Stimulated activated CD8-positive, alpha-beta memory T cell treated with anti-CD3 and anti-CD28 coated beads, Interleukin-7, amount 100 ng/mL, for 1 hour (primary cell): ENCODE results near the gene ZNF385B.

Source experiments
- DNase-seq, 2 donors: peaks; one replicate each; pipeline ENCODE4 v3.0.0-alpha.2; 2020; ENCODE audit warnings: low read depth in 2 of 2

The ZNF385B gene

DNA sequence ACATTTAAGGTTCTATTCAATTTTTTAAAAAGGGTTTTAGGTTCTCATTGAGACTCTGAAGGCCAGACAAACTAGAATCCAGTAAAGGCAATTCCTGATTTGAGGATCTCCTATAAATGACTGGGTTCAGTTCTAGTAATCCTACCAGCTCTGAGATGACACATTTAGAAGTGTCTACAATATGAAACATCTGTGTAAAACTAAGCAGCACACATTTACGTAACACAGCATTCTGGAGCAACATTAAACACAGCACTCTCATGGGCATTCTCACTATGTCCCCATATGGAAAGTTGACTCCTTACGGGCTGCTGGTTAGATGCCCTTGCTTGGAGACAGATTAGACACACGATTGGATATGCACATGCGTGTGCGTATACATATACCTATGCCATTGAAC lies 114.4 kb downstream of the ZNF385B start:
- no peak for DNase-seq

DNA sequence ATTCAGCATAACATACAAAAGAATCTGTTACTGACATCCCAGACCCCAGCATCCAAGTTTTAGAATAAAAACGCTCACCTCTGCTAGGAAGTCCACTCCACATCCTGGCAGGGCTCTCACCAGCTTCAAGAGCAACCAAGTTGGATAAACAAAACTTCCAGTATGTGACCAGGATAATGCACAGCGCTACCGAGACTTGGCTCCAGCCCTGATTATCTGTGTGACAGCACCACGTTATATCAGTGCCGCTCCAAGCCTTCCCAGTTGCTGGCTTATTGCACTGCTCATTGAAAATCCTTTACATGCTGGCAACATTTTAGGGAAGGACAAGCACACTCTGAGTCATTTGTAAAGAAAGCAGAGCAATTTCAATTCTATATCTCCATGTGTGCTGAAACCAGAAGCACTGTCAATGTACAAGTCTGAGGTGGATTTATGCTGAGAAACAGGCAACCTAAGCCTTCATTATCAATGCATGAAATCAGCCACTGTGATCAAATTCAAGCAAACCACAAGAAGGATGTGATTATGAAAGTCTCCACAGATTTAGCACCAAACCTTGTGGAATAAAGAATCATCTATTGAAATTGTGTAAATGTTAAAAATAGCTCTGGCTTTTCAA lies 115.7 kb downstream of the ZNF385B start:
- no peak for DNase-seq

DNA sequence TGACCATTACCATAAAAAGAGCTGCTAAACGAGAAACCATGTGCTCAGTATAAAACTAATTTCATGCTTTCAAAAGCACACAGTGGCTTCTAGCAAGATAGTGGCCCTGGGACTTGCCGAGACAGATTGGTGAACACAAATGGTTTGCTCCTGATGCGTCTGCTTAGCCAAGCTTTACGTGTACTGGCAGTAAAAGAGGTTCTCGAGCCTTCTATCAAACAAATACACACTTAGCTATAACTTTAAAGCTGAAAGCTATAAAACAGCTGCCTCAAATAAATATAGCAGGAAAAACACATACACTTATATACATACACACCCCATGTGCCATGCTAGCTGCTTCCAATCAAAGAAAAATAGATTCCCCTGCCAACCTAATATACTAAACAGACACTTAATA lies 117.0 kb downstream of the ZNF385B start:
- DNase-seq = no peak

DNA sequence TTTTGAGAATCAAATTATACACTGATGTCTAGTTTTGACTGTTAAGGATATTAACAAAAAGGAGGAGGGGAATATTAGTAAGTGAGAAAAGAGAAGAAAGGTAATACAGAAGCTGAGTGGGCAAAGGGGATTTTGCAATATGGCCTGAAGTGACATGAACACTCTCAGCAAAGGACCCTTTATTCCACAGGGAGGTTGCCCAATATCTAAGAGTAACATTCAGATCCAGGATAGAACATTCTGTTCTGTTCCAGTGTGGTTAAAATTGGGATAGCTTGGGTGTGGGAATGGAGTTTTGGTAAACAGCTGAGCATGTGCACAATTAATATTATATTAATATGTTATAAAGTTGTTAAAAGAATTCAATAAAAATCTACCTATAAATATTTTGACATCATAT lies 120.1 kb downstream of the ZNF385B start:
- DNase-seq = no peak

DNA sequence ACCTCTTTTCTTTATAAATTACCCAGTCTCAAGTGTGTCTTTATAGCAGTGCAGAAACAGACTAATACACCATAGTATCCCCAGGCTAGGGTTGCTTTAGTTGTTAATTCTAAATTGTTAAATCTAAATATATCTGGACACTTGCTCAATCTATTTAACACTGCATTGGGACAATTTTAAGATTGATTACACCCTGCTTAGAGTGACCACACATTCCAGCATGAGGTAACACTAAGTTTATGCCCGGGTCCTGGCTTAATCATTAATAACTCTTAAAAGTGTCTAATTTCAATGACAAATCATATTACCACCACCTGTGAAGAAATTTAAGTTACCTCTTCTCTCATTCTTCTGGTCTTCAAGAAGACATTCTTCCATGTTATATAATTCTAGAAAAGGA lies 131.4 kb downstream of the ZNF385B start:
- DNase-seq = no peak

DNA sequence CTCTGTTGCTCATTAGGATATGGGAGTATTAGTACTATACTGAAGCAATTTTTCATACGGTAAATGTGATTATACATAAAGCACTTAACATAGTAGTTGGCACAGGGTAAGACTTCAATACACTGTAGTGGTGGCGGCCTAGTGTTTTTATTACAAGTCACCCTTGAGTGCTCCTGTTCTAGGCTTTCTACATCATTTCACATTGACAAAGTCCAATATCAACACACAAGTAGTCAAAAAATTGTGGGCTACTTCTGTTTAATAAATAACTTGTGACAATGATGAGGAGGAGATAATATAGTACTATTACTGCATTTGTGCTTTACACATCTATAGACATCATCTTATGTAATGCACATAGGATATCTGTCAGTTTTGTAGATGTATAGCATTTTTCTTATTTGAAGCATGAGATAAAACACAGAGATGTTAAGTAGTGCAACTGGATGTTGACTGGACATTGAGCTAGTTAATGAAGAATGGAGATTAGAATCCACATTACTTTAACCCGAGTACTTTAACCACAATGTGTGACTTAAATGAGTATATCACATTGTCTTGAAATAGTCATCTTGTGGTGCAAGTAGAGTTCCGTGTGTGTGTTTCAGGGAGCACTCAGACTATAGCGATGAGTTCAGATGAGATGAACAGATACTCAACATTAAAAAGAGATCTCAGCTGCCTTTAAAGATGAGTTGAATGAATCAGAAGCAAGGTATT lies 134.8 kb downstream of the ZNF385B start:
- no peak for DNase-seq

DNA sequence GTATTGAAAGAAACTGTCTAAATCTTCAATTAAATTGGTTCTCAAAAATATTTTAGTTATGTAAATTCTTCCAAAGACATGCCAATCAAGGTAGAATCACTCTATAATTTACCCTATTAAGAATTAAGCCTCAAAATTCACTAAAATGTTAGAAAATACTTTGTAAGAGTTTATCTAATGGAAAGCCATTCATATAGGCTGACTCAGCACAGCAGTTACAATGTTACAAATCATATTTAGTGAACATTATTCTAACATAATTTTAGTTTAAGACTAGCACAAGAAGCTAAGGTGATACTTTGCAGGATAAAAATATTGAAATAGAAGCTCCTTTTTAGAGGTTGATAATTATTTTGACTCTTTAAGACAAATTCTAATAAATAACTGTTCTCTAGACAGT lies 137.0 kb downstream of the ZNF385B start:
- no peak for DNase-seq

DNA sequence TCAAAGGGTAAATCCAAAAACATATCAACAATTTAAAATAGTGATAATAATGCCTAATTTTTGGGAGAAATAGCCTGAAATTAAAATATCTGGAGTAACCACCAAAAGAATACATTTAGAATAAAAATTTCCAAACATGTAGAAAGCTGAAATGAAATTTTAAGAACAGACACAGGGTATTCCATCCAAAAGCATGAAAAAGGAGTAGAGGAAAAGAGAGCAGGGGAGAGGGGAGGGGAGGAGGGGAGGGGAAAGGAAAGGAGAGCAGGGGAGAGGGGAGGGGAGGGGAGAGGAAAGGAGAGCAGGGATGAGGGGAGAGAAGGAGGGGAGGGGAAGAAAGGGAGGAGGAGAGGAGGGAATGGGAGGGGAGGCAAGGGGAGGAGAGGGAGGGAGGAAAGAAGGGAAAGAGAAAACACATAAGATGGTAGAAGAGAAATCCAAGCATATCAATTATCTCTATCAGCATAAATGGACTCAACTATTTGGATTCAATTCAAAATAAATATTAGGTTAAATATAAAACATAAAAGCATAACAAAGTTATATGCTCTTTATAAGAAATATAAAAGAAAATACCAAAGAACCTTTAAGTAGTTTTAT lies 141.1 kb downstream of the ZNF385B start:
- no peak for DNase-seq

DNA sequence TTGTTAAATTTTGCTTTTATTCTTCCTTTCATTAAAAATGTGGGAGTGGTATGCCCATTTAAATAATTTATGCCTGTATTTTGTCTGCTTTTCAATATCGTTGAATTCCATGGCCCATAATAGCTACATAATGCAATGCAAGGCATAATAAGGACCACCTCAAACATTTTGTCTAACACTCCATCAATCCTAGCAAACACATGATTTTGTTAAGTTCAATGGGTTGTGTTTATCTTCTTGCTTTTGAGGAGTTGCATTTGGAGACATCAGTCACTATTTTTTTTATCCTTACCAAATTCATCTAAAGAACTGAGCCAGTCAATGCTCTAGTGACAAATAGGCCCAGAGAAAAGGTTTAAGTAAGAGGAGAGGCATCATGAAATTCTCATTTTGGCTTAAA lies 145.5 kb downstream of the ZNF385B start:
- no peak for DNase-seq

DNA sequence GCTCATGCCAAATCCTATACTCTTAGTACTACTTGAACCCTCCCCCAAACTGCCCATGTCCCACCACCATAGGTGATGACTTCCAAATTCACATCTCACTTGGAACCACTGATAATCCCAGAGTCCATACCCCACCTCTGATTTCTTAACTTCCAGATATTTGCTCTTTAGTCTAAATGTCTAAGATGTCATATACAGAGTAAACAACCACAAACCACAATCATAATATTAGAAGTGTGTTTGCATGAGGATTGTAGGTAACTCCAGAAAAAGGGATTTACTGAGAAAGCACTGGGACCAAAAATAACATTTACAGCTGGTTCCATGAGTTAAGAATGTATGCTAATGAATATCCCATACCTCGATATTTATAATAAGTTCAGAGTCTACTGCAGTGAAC lies 146.2 kb downstream of the ZNF385B start:
- DNase-seq = no peak

DNA sequence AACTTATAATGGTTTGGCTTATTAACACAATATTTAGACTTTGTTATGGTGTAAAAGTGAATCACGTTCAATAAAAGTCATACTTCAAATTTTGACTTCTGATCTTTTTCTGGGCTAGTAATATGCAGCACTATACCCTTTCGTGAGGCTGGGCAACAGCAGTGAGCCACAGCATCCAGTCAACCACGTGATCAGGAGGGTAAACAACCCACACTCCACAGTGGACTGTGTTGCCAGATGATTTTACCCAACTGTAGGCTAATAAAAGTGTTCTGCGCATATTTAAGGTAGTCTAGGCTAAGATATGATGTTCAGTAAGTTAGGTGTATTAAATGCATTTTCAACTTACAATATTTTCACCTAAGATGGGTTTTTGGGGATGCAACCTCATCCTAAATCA lies 148.6 kb downstream of the ZNF385B start:
- DNase-seq = no peak

DNA sequence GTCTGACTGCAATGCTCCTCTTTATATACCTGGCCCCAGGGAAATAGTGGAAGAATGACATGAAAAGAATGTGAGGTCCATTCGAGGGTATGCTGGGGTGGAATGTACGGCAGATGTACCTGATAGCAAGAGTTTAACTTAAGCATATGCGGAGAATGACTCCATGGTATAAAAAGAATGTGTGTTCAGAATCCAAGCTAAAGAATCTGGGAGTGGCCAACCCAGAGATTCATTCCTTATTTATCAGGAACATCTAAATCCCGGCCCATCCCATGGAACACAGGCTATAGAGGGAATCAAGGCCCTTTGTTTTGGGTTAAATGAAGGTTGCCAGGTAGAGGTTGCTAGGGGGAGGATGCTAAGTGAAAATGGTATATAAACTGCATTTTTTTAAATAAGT lies 150.0 kb downstream of the ZNF385B start:
- no peak for DNase-seq

DNA sequence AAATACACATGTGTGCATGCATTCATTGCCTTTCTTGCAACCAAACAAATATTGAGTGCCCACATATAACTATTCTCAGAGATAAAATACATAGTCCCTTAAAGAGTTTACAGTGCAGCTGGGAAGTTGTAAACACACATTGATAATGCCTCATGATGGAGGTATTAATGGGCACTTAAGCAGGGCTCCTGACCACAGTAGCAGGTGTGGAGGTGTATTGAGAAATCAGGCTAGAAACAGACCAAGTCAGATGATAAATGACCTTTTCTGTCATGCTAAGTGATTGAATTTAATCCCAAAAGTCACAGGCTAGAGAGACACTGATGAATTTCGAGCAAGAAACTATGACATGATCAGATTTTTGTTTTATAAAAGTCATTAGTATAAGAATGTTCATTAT lies 157.7 kb downstream of the ZNF385B start:
- no peak for DNase-seq

DNA sequence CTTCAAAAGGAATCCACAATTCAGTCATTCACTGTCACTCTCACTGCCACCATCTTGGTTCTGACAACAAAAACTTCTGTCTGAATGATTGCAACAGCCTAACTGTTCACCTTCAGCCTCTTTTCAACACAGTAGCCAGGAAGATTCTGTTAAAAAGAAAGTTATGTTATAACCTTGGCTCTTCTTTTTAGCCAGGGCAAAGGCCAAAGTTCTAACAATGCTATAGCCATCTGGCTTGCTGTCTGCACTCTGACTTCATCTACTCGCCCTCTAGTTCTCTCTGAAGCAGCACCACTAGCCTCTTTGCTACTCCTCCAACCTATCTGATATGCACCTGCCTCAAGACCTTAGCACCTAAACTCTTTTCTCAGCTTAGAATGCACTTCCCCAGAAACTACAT lies 158.5 kb downstream of the ZNF385B start:
- DNase-seq = no peak

DNA sequence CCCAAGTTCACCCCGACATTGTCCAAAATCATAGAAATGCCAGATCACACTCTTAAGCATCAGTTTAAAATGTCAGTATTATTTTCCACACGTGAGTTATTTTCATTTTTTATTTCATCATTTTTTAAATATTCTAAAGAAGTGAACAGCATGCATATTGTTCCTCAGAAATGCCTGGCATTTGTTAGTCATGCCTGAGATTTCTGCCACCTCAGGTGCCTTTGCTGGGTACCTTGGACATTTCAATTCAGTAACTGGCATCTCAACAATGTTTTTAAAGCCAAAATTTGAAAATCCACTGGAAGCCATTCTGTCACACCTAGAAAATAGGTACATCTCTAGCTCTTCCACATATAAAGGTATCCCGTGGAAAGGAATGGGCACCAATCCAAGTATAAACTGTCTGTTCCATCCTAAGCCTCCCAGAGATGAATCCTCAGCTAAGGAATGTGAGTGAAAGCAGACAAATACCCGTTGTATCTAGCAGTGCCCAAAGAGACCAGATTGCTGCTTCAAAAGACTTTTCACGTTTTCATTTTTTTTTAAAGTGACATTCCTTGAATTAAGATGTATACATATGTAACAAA lies 159.8 kb downstream of the ZNF385B start:
- no peak for DNase-seq

DNA sequence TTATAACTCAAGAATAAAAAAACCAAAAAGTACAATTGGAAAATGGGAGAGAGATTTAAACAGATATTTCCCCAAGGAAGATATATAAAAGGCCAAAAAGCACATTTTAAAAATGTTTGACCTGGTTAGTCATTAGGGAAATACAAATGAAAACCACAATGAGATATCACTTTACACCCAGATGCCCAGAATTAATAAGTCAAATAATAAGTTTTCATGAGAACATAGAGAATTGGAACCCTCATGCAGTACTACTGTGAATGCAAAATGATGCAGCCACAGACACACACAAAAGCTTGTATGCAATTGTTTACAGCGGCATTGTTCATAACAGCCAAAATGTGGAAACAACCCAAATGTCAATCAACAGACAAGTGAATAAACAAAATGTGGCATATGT lies 165.9 kb downstream of the ZNF385B start:
- DNase-seq = no peak

DNA sequence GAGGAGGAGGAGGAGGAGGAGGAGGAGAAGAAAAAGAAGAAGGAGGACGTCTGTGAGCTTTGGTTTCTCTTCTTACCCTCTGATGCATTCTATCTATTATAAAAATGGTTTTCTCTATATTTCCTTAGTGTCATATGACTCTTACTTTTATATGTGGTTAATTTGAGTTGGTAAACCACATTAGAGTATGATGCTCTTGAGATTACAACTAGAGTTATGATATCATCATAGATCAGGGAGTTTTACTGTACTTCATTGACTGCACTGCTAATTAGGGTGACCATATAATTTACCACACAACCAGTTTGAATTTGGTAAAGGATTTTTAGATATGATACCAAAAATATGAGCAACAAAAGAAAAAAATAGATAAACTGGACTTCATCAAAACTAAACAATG lies 166.4 kb downstream of the ZNF385B start:
- no peak for DNase-seq

DNA sequence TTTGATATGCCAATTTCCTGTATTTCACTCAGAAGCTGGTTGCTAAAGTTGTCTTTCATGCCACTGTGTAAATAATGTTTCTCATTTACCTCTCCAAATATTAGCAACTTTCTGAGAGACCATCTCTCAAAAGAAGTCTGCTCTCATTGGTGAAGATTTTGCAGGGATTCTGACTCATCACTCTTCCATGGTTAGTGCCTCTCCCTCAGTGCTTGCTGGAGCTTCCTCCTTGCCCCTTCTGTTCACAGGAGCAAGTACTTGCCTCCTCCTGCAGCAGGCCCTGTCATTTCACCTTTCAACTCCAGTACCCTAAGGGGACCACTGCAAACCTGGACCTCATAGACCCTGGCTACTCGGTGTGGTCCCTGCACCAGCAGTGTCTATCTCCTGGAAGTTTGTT lies 168.8 kb downstream of the ZNF385B start:
- no peak for DNase-seq

DNA sequence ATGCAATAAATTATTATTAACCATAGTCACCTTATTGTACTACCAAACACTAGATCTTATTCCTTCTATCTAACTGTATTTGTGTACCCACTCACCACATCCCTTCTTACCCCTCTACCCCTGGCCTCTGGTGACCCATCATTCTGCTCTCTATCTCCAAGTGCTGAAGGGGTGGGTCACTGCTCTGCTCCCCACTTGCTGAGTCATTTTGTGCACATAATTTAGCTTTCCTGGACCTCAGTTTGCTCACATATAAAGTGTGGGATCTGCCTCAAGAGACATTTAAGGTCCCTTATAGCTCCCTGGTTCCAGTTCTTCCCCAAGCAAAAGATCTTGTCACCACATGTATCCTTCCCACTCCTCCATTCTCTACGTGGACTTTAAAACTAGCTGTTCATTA lies 169.4 kb downstream of the ZNF385B start:
- DNase-seq = no peak

DNA sequence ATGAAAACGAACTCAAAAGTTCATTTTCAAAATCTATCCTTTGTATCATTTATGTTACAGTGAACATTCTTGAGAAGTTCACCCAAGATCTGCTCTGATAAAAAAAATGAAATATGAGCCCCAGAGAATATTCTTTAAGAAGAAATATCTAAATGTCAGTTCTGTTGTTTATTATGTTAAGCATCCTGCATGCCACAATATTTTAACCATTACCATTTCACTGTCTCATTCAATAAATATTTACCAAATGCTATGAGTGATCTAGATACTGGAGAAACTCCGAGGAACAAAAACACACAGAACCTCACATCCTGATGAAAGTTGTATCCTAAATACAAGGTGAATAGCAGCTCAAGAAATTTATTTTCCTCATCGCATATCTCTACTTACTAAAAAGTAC lies 170.2 kb downstream of the ZNF385B start:
- no peak for DNase-seq

DNA sequence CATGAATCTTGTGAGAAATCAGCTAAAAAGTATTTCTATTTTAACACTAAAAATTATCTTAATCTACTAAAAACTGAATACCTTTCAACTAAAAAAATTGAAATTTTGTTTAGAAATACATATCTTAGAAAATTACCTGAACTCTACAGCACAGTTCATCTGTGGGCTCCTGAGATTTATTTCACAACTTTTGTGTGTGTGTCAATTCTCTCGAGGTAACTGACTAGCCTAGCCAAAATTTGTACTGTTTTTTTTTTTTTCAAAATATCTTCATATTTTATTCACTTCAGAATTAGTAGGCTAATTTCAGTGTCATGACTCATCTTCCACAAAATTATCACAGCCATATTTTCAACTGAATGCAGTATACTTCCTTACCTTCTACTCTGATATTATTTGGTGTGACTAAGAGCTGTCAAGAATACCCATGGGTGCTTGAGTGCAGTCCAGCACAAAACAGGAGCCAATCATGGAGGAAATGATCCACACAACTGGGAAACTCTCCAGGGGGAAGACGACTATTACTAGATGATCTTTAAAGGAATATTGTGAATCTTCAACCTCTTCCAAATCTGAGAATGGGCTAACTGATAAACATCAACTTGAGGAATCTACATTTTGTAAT lies 174.6 kb downstream of the ZNF385B start:
- DNase-seq = no peak

DNA sequence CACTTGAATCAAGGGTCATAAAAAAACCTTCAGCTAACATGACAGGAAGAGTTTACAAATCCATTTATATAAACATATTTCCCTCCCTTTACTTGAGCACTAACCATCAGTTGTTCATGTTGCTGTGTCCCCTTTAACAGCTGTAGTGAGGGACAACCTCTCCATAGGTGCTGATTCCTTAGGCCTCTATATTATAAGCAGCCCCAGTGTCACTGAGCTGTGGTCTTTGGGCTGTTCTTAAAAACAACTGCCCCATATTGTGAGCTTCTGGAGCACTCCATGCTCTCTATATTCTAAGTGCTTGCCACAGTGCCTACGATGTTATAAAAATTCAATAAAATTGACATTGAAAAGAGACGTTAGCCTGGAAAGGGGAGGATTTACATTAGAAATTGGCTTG lies 175.3 kb downstream of the ZNF385B start:
- no peak for DNase-seq

DNA sequence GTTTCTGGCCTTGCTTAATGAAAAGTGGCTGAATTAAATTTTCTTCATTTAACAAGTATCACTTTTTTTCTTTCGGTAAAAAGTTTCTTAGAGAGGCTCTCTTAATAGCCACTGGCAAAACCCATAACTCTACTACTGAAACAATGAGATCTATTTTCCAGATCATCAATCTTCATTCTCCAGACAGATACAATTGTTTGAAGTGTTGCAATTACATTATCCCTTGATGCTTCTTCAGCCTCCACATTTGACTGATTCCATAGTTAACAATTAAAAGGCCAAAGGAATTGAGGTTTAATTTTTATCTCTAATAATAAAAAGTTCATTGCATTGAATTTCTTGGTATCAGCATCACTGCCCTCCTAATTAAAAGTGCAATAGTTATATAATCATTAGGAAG lies 176.3 kb downstream of the ZNF385B start:
- no peak for DNase-seq
